ENCODE data around the gene RASGRP1.
A peak's percentile ranks its signal among the peaks of the same experiment; 100 is the strongest.

RASGRP1 gene

GRCh38 chr15:38496151-38496550 lies 68.5 kb downstream of the RASGRP1 start:
- DNase-seq, result no peak

- peak; percentile 10 for DNase-seq
Measured at GRCh38 chr15:38490242-38490922, 74.2 kb downstream of the RASGRP1 start.

- no peak for DNase-seq
Measured at GRCh38 chr15:38487378-38487777, 77.2 kb downstream of the RASGRP1 start.

- DNase-seq, result peak; percentile 54
Measured at GRCh38 chr15:38486936-38487335, 77.7 kb downstream of the RASGRP1 start.

GRCh38 chr15:38482572-38482971 lies 82.0 kb downstream of the RASGRP1 start:
- DNase-seq, result no peak

- no peak for DNase-seq
Measured at GRCh38 chr15:38481761-38482160, 82.9 kb downstream of the RASGRP1 start.

- no peak for DNase-seq
Measured at GRCh38 chr15:38481113-38481512, 83.5 kb downstream of the RASGRP1 start.

GRCh38 chr15:38479756-38480155 lies 84.9 kb downstream of the RASGRP1 start:
- no peak for DNase-seq

GRCh38 chr15:38479266-38479665 lies 85.3 kb downstream of the RASGRP1 start:
- DNase-seq, result no peak

GRCh38 chr15:38477637-38478036 lies 87.0 kb downstream of the RASGRP1 start:
- no peak for DNase-seq

- no peak for DNase-seq
Measured at GRCh38 chr15:38476120-38476519, 88.5 kb downstream of the RASGRP1 start.

- DNase-seq, result no peak
Measured at GRCh38 chr15:38475361-38475760, 89.3 kb downstream of the RASGRP1 start.

- peak; percentile 65 for DNase-seq
Measured at GRCh38 chr15:38474155-38474757, 90.4 kb downstream of the RASGRP1 start.

- DNase-seq, result no peak
Measured at GRCh38 chr15:38471974-38472373, 92.6 kb downstream of the RASGRP1 start.

GRCh38 chr15:38470816-38471215 lies 93.8 kb downstream of the RASGRP1 start:
- no peak for DNase-seq

- DNase-seq, result no peak
Measured at GRCh38 chr15:38464675-38465074, 99.9 kb downstream of the RASGRP1 start.

GRCh38 chr15:38463893-38464292 lies 100.7 kb downstream of the RASGRP1 start:
- no peak for DNase-seq

- peak; percentile 25 for DNase-seq
Measured at GRCh38 chr15:38461066-38461833, 103.4 kb downstream of the RASGRP1 start.

- no peak for DNase-seq
Measured at GRCh38 chr15:38460543-38460942, 104.1 kb downstream of the RASGRP1 start.

- no peak for DNase-seq
Measured at GRCh38 chr15:38459480-38459879, 105.1 kb downstream of the RASGRP1 start.

- no peak for DNase-seq
Measured at GRCh38 chr15:38458646-38459045, 106.0 kb downstream of the RASGRP1 start.

- DNase-seq, result no peak
Measured at GRCh38 chr15:38455092-38455491, 109.5 kb downstream of the RASGRP1 start.

GRCh38 chr15:38454696-38455090 lies 109.9 kb downstream of the RASGRP1 start:
- no peak for DNase-seq
